IMR-90 (cell line): ENCODE measurements around the gene PROSER2. TPM values are rescaled to one million over a fixed set of nuclear protein-coding genes. Genes with fewer than 3 reads are reported as not detected.

Source experiments
- ATAC-seq: fragments of 200-7000 bp; cut with Tn5 transposase; 2 replicates; pipeline ENCODE4 v1.9.1; 2020; ENCODE audit warnings: low read depth, mild to moderate bottlenecking, moderate library complexity
- BruUV-seq: library from RNA; stranded (reverse); fragments of 400-500 nt; replicated peaks from 2 replicates; lab custom pipeline; 2021; lab: Mats Ljungman, UMichigan
- CTCF ChIA-PET: fragments of 300-600 bp; formaldehyde crosslinking; extraction: SDS; loops from one replicate; lab custom pipeline; 2021; ENCODE audit warnings: antibody characterized with exemption; lab: Yijun Ruan, JAX
- POLR2A ChIA-PET: fragments of 300-600 bp; sonication (Branson Sonifier 250); formaldehyde crosslinking; loops from one replicate; lab custom pipeline; 2022; ENCODE audit warnings: antibody characterized with exemption; ENCODE audit not compliant: unreplicated experiment; lab: Charles Lee
- DNase-seq: peaks from one replicate; pipeline ENCODE4 v3.0.0; 2013
- H2AFZ ChIP-seq: replicated peaks from 2 replicates; pipeline ENCODE3; 2013; ENCODE audit warnings: low read length, mild to moderate bottlenecking; ENCODE audit not compliant: poor library complexity
- H2AK5ac ChIP-seq: 2 replicates; pipeline ENCODE4 v1.6.1; 2013; ENCODE audit warnings: low read depth, low read length, inconsistent platforms
- H2AK9ac ChIP-seq: replicated peaks from 2 replicates; pipeline ENCODE3; 2013; ENCODE audit warnings: mild to moderate bottlenecking, low read depth, low read length, moderate library complexity; ENCODE audit not compliant: poor library complexity
- H2BK120ac ChIP-seq: 2 replicates; pipeline ENCODE4 v1.6.1; 2013; ENCODE audit warnings: low read depth, low read length, inconsistent platforms
- H2BK15ac ChIP-seq: 3 replicates; pipeline ENCODE4 v1.6.1; 2013; ENCODE audit warnings: low read depth, low read length, inconsistent platforms
- H2BK20ac ChIP-seq: 2 replicates; pipeline ENCODE4 v1.6.1; 2013; ENCODE audit warnings: low read depth, mild to moderate bottlenecking, inconsistent platforms, low read length, moderate library complexity
- H2BK5ac ChIP-seq: 2 replicates; pipeline ENCODE4 v1.6.1; 2013; ENCODE audit warnings: mild to moderate bottlenecking, low read depth, low read length, inconsistent platforms; ENCODE audit not compliant: poor library complexity, severe bottlenecking
- H3K14ac ChIP-seq: replicated peaks from 2 replicates; pipeline ENCODE4 v1.6.1; 2013; ENCODE audit warnings: low read depth, low read length, inconsistent platforms
- H3K18ac ChIP-seq: 2 replicates; pipeline ENCODE4 v1.6.1; 2013; ENCODE audit warnings: low read depth, low read length, control low read depth
- H3K23ac ChIP-seq: 2 replicates; pipeline ENCODE4 v1.6.1; 2013; ENCODE audit warnings: low read depth, low read length, inconsistent platforms
- H3K27ac ChIP-seq: 2 replicates; pipeline ENCODE4 v1.5.1; 2013; ENCODE audit warnings: mild to moderate bottlenecking, control low read depth, low read length; ENCODE audit not compliant: insufficient read depth
- H3K27me3 ChIP-seq: 2 replicates; pipeline ENCODE4 v1.6.1; 2013; ENCODE audit warnings: low read length; ENCODE audit not compliant: control insufficient read depth, insufficient read depth
- H3K36me3 ChIP-seq: 2 replicates; pipeline ENCODE4 v1.6.1; 2013; ENCODE audit warnings: low read length, mixed read lengths; ENCODE audit not compliant: control insufficient read depth, insufficient read depth
- H3K4ac ChIP-seq: 2 replicates; pipeline ENCODE4 v1.6.1; 2013; ENCODE audit warnings: low read depth, low read length, inconsistent platforms
- H3K4me1 ChIP-seq: 2 replicates; pipeline ENCODE4 v1.6.1; 2013; ENCODE audit warnings: low read length, mixed read lengths; ENCODE audit not compliant: control insufficient read depth, insufficient read depth
- H3K4me2 ChIP-seq: 2 replicates; pipeline ENCODE4 v1.6.1; 2013; ENCODE audit warnings: low read depth, mild to moderate bottlenecking, control low read depth, low read length, moderate library complexity
- H3K4me3 ChIP-seq: 2 replicates; pipeline ENCODE4 v1.5.1; 2013; ENCODE audit warnings: low read depth, mild to moderate bottlenecking, control low read depth, low read length, moderate library complexity; ENCODE audit not compliant: insufficient read depth
- H3K56ac ChIP-seq: 2 replicates; pipeline ENCODE4 v1.6.1; 2013; ENCODE audit warnings: low read length, inconsistent platforms; ENCODE audit not compliant: insufficient read depth; ENCODE audit errors: extremely low read depth
- H3K79me1 ChIP-seq, 2 experiments: 2 replicates each; pipeline ENCODE4 v1.6.1; 2013; ENCODE audit warnings: low read length in 2 of 2, inconsistent platforms in 1 of 2, low read depth in 1 of 2
- H3K9ac ChIP-seq: 2 replicates; pipeline ENCODE4 v1.6.1; 2013; ENCODE audit warnings: low read depth, low read length, control low read depth
- H3K9me1 ChIP-seq: 2 replicates; pipeline ENCODE4 v1.6.1; 2013; ENCODE audit warnings: low read length, inconsistent platforms; ENCODE audit not compliant: insufficient read depth
- H3K9me3 ChIP-seq: 2 replicates; pipeline ENCODE4 v1.6.1; 2013; ENCODE audit warnings: low read length; ENCODE audit not compliant: control insufficient read depth, insufficient read depth
- H4K20me1 ChIP-seq: 2 replicates; pipeline ENCODE4 v1.6.1; 2013; ENCODE audit warnings: low read length, inconsistent platforms; ENCODE audit not compliant: insufficient read depth
- H4K5ac ChIP-seq: 2 replicates; pipeline ENCODE4 v1.6.1; 2013; ENCODE audit warnings: mild to moderate bottlenecking, low read depth, low read length, control low read depth
- H4K8ac ChIP-seq, 2 experiments: 2 replicates each; pipeline ENCODE4 v1.6.1; 2013; ENCODE audit warnings: low read depth in 2 of 2, low read length in 2 of 2, control low read depth in 1 of 2, inconsistent platforms in 1 of 2
- H4K91ac ChIP-seq: 2 replicates; pipeline ENCODE4 v1.6.1; 2013; ENCODE audit warnings: low read depth, low read length, inconsistent platforms; ENCODE audit not compliant: insufficient read depth
- BHLHE40 ChIP-seq: fragments of 150-350 bp; IDR thresholded peaks from 2 replicates; pipeline ENCODE4 v1.6.1; 2016; ENCODE audit warnings: mild to moderate bottlenecking, low read depth, low read length
- CEBPB ChIP-seq: IDR thresholded peaks from 2 replicates; pipeline ENCODE4 v1.6.1; 2012; ENCODE audit warnings: low read depth, low read length, improper control_type of control experiment
- CHD1 ChIP-seq: IDR thresholded peaks from 2 replicates; pipeline ENCODE4 v1.6.1; 2012; ENCODE audit warnings: low read depth, low read length, improper control_type of control experiment
- CTCF ChIP-seq: conservative IDR thresholded peaks from 2 replicates; pipeline ENCODE4 v1.5.1; 2012; ENCODE audit warnings: mild to moderate bottlenecking, low read depth, low read length, improper control_type of control experiment
- ELK1 ChIP-seq: fragments of 150-350 bp; IDR thresholded peaks from 2 replicates; pipeline ENCODE4 v1.6.1; 2016; ENCODE audit warnings: low read depth, mild to moderate bottlenecking, low read length, moderate library complexity, borderline replicate concordance
- FOS ChIP-seq: fragments of 150-350 bp; IDR thresholded peaks from 2 replicates; pipeline ENCODE4 v1.6.1; 2016; ENCODE audit warnings: low read depth, low read length
- MAFK ChIP-seq: IDR thresholded peaks from 2 replicates; pipeline ENCODE4 v1.6.1; 2012; ENCODE audit warnings: low read depth, low read length, improper control_type of control experiment
- MAZ ChIP-seq: IDR thresholded peaks from 2 replicates; pipeline ENCODE4 v1.6.1; 2012; ENCODE audit warnings: low read depth, mild to moderate bottlenecking, low read length, improper control_type of control experiment, moderate library complexity, borderline replicate concordance
- MXI1 ChIP-seq: IDR thresholded peaks from 2 replicates; pipeline ENCODE4 v1.6.1; 2012; ENCODE audit warnings: low read depth, mild to moderate bottlenecking, low read length, moderate library complexity, borderline replicate concordance
- NFE2L2 ChIP-seq: fragments of 150-350 bp; IDR thresholded peaks from 2 replicates; pipeline ENCODE4 v1.6.1; 2016; ENCODE audit warnings: low read depth, mild to moderate bottlenecking, low read length
- POLR2A ChIP-seq: IDR thresholded peaks from 2 replicates; pipeline ENCODE4 v1.6.1; 2012; ENCODE audit warnings: mild to moderate bottlenecking, low read depth, low read length
- RAD21 ChIP-seq: IDR thresholded peaks from 2 replicates; pipeline ENCODE4 v1.6.1; 2012; ENCODE audit warnings: low read length, improper control_type of control experiment
- RCOR1 ChIP-seq: IDR thresholded peaks from 2 replicates; pipeline ENCODE4 v1.6.1; 2012; ENCODE audit warnings: mild to moderate bottlenecking, low read length, improper control_type of control experiment; ENCODE audit not compliant: insufficient replicate concordance
- RFX5 ChIP-seq: IDR thresholded peaks from 2 replicates; pipeline ENCODE4 v1.8.0; 2012; ENCODE audit warnings: low read depth, mild to moderate bottlenecking, low read length, moderate library complexity
- SMC3 ChIP-seq: fragments of 150-350 bp; IDR thresholded peaks from 2 replicates; pipeline ENCODE4 v1.6.1; 2016; ENCODE audit warnings: low read depth, mild to moderate bottlenecking, antibody characterized with exemption, low read length, moderate library complexity
- USF2 ChIP-seq: fragments of 150-350 bp; IDR thresholded peaks from 2 replicates; pipeline ENCODE4 v1.6.1; 2017; ENCODE audit warnings: mild to moderate bottlenecking, antibody characterized with exemption, low read length, low read depth
- WGBS, 2 experiments: methylation state at CpG; one replicate each; pipeline versions ENCODE4 v1.1.5 to v1.1.7; 2013; ENCODE audit warnings: missing lambda C conversion rate in 2 of 2; ENCODE audit not compliant: insufficient read length in 1 of 2; ENCODE audit errors: extremely low coverage in 2 of 2; 5-methylcytosine and 5-hydroxymethylcytosine counted together
- dilution Hi-C: fragments of 300-500 bp; cut with HindIII; formaldehyde crosslinking; loops from one replicate; pipeline ENCODE4 v1.14.3; 2018; ENCODE audit warnings: low sequenced_read_pairs; ENCODE audit not compliant: unreplicated experiment
- in situ Hi-C: fragments of 300-500 bp; cut with MboI; formaldehyde crosslinking; loops from 3 replicates; pipeline ENCODE4 v1.14.3; 2019; ENCODE audit warnings: low sequenced_read_pairs, inconsistent platforms, mixed read lengths
- intact Hi-C: fragments of 100-400 bp; cut with micrococcal nuclease; formaldehyde crosslinking; loops from 2 replicates; pipeline ENCODE4 v1.10.0; 2022
- polyA plus RNA-seq, 3 experiments: library from polyadenylated mRNA; depleted of rRNA; stranded (reverse); fragments of >200 nt; gene quantifications; 2 replicates each; pipeline ENCODE4 v1.2.3, GENCODE V29; 2012; ENCODE audit warnings: low replicate concordance in 1 of 3
- total RNA-seq: library from RNA; depleted of rRNA; stranded (reverse); fragments of >200 nt; gene quantifications from 2 replicates; pipeline ENCODE4 v1.2.3, GENCODE V29; 2012

Gene PROSER2
- total and polyA plus RNA-seq, 2 of the 4 experiments (the other 2 are of a cell fraction) = 1.4 to 2.0 TPM

- H2AFZ ChIP-seq = no peak overlapping the region
These were observed 10.0 kb upstream of the PROSER2 start for GRCh38 chr10:11813177-11813576.

More at GRCh38 chr10:11813177-11813576, 10.0 kb upstream of the PROSER2 start:
- Histone ChIP-seq H3K36me3 (no peaks in the 10 kb centered on the region), H4K8ac (no peak overlapping the region; a peak in 1 of 4 replicates), H3K79me1 (no peaks in the 10 kb centered on the region), H3K4me3 (no peak overlapping the region), H2BK20ac (no peak overlapping the region), H4K20me1 (no peaks in the 10 kb centered on the region), H3K27me3 (no peaks in the 10 kb centered on the region), H3K4me2 (no peak overlapping the region), H3K56ac (no peak overlapping the region), H3K18ac (no peak overlapping the region), H3K9ac (no peak overlapping the region), H3K4me1 (peaks cover 4% of the 10 kb centered on the region; the same call in 1 of the 2 replicates), H3K4ac (no peak overlapping the region), H2AK5ac (no peak overlapping the region), H2BK120ac (no peak overlapping the region), H3K14ac (no peak overlapping the region), H3K9me3 (no peaks in the 10 kb centered on the region), H4K5ac (no peak overlapping the region), H2BK15ac (peak overlapping the region; percentile 40; the same call in 1 of the 3 replicates), H3K27ac (no peak overlapping the region), H2AK9ac (no peak overlapping the region), H3K9me1 (0 out of 2 replicates have a peak, but pooled peaks cover 4% of the 10 kb centered on the region), H4K91ac (no peak overlapping the region), H3K23ac (no peak overlapping the region), H2BK5ac (no peak overlapping the region)
- CTCF ChIA-PET = no interaction called here
- POLR2A ChIA-PET = no interaction called here
- TF ChIP-seq NFE2L2 (no peak), RFX5 (no peak), MAZ (no peak), RCOR1 (no peak), RAD21 (no peak), MXI1 (no peak), ELK1 (no peak), BHLHE40 (no peak), CHD1 (no peak), POLR2A (no peak), SMC3 (no peak), USF2 (no peak), MAFK (no peak), CEBPB (no peak), CTCF (no peak), FOS (no peak)
- intact Hi-C loops (no loop called here), dilution Hi-C loops (no loop called here), in situ Hi-C loops (no loop called here)
- BruUV-seq = no TSS peak
- WGBS, 2 experiments = 88% methylated on average over 3 of the region's 7 CpGs; no CpG with 5 or more reads in 1 of the 2 experiments
- DNase-seq (no peak), ATAC-seq (no peak)
